ENCODE data around the gene CEACAM18.

- TF ChIP-seq CTCF (IDR thresholded peaks at IDR 0.05): no peak
- no peak for TF ChIP-seq POLR2A (IDR thresholded peaks at IDR 0.05)
- no peak for TF ChIP-seq POLR2AphosphoS5 (IDR thresholded peaks at IDR 0.05)
- TF ChIP-seq EP300 (IDR thresholded peaks at IDR 0.05): no peak
Measured at GRCh38 chr19:51456541-51457290, 21.6 kb upstream of the CEACAM18 start.

All from gastroesophageal sphincter (tissue), 3 donors.